ENCODE measurements around the gene RANBP10.
A peak's percentile ranks its signal among the peaks of the same experiment; 100 is the strongest.
"Not testable (repeated sequence)": the region's sequence is repeated elsewhere in the genome, so short reads cannot be mapped to it uniquely, and the experiment has no call there.

Gene RANBP10

GRCh38 chr16:67806428-67807147, at the start of gene RANBP10, which contains the start of gene TSNAXIP1:
RANBP10 (minus strand) TSS chr16:67806560; CDS start chr16:67806536, 24 bp downstream.
TSNAXIP1 (plus strand) TSS chr16:67806889; CDS start chr16:67807150, 261 bp downstream.
- peak; percentile 91 to 94 for DNase-seq

DNA sequence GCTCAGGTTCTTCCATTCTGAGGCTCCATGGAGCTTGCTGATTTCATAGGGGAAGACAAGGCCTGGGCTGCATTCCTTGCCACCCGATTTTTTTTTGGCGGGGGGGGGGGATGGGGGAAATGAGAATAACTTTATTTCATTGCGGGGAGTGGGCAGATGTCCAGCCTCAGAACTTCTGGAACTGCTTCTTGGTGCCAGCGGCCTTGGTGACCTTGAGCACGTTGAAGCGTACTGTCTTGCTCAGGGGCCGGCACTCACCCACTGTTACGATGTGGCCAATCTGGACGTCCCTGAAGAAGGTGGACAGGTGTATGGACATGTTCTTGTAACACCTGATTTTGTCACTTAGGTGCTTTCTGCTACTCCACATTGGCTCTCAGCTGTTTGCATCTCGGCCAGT, 49.4 kb upstream of the RANBP10 start:
- no peak for DNase-seq

- no peak for DNase-seq
Measured at GRCh38 chr16:67853670-67854069, 47.3 kb upstream of the RANBP10 start.

- no peak for DNase-seq
Measured at GRCh38 chr16:67848118-67848517, 41.8 kb upstream of the RANBP10 start.

DNA sequence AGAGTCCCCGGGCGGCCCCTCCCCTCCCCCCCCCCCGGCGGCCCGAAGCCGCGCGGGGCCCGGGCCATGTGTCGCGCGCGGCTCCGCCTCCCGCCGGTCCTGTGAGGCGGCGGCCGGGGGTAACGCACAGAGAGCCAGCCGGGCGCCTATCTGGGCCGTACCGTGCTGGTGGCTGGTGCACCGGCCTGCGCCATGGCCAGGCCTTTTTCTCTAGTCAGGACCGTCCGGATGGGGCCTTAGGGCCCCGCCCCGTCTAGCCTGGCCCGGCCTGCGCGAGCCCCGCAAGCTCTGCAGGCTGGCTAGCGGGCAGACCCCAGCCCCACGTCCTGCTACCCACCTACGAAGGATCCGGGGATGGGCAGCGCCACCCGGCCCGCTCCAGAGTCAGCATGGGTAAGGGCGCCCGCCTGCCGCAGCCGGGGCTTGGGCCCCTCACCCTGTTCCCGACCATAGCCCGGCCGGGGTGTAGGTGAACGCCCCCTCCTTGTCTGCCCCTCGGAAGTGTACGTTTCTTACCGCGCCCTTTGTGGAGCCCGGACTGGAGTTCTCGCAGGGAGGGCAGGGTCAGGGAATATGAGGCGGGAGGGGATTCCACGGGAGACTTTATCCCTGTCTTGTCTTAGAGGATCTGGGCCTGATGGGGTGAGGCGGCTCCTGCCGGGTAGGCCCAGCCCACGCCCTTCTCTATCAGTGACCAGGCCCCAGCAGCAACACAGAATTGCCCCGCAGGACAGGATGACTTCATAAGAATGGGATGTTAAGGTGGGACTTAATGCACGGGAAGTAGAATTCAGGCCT, 40.9 kb upstream of the RANBP10 start, which contains the start of gene CENPT:
CENPT (minus strand) TSS at position 630 of the 798 bp plus-strand sequence. CDS start 13,834 bp downstream, outside the sequence.
- DNase-seq = no peak

- DNase-seq = peak; percentile 77 to 85
Measured at GRCh38 chr16:67846320-67847063, 40.1 kb upstream of the RANBP10 start, which contains the start of gene NUTF2. NUTF2 (plus strand) TSS chr16:67846933; CDS start chr16:67865131, 18,198 bp downstream.

DNA sequence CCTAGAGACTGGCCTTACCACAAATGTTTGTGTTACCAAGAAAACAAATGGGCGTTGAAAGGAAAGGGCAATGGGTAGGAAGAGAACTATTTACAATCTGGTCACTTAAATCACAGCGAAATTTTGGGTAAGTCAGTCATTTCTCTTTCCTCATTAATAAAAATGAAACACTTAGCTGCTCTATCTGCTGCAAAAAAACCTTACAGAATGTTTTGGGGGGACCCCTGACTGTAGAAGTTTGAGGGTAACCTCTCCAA, 39.6 kb upstream of the RANBP10 start:
- no peak for DNase-seq

- no peak for DNase-seq
Measured at GRCh38 chr16:67845291-67846062, 39.1 kb upstream of the RANBP10 start.

DNA sequence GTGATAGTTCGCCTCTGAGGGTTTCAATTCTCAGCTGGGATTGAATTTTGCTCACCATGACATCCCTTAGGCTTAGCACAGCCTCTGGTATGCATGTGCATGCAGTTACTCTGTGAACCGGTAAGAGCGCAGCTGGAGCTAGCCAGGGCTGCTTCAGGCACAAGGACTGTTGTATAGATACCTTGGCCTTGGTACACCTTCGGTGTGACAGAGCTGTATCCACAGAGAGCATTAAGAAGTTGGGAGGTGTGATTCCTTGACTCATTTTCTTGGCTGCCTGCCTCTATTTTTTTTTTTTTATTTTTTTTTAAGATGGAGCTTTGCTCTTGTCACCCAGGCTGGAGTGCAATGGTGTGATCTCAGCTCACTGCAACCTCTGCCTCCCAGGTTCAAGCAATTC, 38.1 kb upstream of the RANBP10 start:
- DNase-seq = no peak

DNA sequence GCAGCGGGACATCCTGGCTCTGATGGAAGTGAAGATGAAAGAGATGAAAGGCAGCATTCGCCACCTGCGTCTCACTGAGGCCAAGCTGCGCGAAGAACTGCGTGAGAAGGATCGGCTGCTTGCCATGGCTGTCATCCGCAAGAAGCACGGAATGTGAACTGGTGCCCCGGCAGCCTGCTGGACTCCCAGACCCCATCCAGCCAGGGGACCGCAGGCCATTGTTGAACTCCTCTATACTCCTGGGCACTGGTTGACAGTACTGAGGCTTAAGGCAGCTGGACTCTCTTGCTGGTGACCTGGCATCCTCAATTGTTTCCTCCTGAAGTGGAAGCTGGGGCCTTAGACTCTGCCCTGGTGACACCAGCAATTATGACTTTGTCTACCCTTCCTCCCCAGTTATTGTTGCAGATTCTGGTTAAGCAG, 37.0 kb upstream of the RANBP10 start:
- DNase-seq = no peak

GRCh38 chr16:67842509-67843342, 36.4 kb upstream of the RANBP10 start:
- no peak for DNase-seq

- DNase-seq = peak; percentile 69 to 73
Measured at GRCh38 chr16:67841816-67842508, 35.6 kb upstream of the RANBP10 start, which contains the start of gene THAP11. THAP11 (plus strand) TSS chr16:67842320; CDS start chr16:67842555, 235 bp downstream.

DNA sequence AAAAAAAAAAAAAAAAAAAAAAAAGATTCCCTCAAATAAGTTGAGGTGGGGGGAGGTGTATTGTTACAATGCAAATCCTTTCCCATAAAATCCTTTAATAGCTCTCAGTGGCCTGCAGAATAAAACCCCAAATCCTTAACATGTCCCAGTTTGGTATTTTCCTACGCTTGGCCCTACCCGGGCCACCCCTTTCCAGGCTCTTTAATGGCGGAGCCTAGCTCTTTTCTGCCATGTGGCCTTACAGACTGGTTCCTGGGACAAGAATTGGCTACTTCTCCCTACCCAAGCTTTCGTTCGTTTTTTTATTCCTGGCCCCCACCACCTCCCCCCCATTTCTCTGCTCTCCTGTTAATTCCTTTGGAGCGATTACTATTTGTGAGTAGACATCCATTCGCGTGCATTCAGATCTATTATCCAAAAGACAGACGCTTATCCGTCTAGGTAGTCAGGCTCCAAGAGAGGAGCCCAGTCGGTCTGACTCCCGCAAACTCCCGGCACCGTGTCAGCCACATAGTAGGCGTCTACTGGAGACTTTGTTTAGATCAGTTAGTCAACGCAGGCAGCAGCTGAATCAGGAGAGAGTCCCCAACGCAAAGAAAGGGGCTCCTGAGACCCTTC, 34.9 kb upstream of the RANBP10 start:
- DNase-seq = no peak

DNA sequence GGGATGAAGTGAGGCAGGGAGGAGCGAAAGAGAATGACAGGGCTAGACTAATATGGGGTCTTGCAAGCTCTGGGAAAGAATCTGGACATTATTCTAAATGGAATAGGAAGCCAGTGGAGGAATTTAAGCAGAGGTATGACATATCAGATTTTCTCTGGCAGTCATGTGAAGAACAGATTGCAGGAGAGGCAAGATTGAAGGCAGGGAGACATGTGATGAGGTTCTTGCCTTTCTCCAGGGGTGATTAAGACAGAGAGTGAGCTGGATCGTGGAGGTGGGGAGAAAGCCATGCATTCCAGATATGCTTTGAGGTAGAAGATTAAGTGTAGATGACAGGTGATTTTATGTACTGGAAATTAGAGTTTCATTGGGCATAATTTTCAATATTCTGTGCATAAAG, 31.5 kb upstream of the RANBP10 start:
- DNase-seq = no peak

GRCh38 chr16:67837190-67837589, 30.8 kb upstream of the RANBP10 start:
- DNase-seq = not testable (repeated sequence)

- DNase-seq = no peak
Measured at GRCh38 chr16:67834242-67834614, 27.9 kb upstream of the RANBP10 start.

GRCh38 chr16:67833415-67834241, 27.3 kb upstream of the RANBP10 start:
- peak; percentile 51 to 66 for DNase-seq

GRCh38 chr16:67833030-67833414, 26.7 kb upstream of the RANBP10 start:
- no peak for DNase-seq

DNA sequence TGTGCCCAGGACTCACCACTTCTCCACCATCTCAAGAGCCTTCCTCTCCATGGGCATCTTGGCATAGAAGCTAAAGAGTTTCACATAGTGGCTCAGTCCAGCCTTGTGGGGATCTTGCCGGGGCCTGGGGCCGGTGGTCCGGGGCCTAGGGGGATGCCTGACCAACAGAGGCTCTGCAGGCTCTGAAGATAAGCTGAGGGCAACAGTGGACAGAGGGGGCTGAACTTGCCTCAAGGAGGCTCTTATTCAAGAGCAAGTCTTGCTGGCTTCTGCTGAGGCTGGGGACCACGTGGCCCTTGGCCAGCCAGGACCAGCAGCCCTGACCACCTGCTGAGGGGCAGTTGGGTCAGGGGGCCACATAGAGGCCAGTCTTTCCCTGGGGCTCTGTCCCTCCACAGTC, 22.3 kb upstream of the RANBP10 start:
- DNase-seq = no peak
